Stimulated activated CD4-positive, alpha-beta T cell treated with anti-CD3 and anti-CD28 coated beads, Interleukin-12 subunit alpha, Interleukin-12 subunit beta, amount 100 ng/mL, for 24 hours (primary cell): ENCODE measurements around the gene PAPSS2.

ENCODE experiments used
- DNase-seq, 2 experiments: peaks; one replicate each; pipeline ENCODE4 v3.0.0-alpha.2; 2020; ENCODE audit warnings: low read depth in 2 of 2

PAPSS2 gene

DNA sequence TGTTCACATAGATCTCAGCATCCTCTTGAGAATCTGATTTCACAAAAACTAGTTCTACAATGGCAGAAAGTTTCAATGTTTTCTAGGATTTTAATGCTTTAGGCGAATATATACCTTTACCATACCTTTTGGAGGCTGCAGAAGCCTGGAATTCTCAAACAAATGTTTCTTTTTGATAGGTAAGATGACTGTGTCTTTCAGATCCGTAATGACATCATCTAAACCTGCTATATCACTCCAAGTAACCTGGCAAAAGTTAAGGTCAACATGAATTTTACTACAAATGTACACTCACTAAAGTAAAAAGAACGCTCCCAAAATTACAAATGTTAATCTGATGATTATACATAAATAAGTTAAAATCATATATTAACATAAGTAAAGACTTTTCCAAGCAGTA is 130.5 kb downstream of the PAPSS2 start:
- no peak for DNase-seq

DNA sequence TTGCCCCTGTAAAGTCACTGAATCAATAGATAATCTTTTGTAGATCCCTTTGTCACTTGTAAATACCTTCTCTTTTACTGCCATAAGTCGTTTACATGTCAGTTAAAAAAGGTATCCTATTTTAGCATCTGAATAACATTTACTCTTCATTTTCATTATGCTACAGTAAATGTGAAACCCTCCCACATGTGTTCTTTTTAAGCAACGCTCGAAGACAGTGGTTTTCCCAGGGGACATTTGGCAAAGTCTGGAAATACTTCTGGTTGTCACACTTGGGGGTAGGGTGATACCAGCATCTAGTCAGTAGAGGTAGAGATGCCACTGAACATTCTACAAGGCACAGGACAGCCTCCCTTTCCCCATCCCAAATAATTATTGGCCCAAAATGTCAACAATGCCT is 134.6 kb downstream of the PAPSS2 start:
- DNase-seq: no peak
